ENCODE results near the gene MLPH. TPM values are rescaled to one million over a fixed set of nuclear protein-coding genes. Genes with fewer than 3 reads are reported as not detected.

Gene MLPH
- total and polyA plus RNA-seq, 2 of the 13 experiments (the other 11 are each of a cell fraction or from before 2014, with no cell fraction given): 0.12 TPM; not detected in 1

DNA sequence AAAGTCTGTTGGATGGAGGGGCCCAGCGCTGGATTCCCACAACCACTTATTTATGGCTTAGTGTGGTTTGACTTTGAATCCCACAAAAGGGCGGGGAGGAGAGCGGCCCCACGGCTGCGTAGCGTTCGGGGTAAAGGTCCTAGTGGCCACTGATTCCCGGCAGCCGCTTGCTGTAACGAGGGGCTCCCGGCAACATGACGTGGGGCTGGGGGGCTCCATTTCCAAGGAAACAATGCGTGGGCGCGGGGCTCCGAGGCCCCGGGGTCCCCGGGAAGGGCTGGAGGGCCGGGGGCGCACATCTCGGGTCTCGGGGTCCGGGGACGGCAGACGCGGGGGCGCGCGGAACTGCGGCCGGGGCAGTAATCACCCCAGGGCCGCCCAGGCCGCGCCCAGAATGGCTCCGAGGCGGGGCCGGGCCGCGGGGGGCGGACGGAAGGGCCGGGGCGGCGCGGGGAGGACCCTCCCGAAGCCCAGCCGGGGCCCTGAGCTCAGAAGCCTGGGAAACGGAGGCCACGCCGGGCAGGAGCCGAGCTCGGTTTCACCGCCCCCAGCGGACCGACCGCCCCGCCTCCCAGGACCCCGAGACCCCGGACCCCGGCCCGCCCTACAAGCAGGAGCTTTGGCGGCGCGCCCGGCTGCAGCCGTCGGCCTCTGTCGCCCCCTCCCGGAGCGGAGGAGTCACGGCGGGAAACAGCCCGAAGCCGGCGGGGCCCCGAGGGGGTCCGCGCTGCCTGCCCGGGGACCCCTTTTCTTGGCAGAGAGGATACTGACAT lies 11.9 kb upstream of the MLPH start (continued):
- TF ChIP-seq HOXA5 (CRISPR knock-in tag; IDR thresholded peaks at IDR 0.05) (no peak), THAP11 (CRISPR knock-in tag; IDR thresholded peaks at IDR 0.05) (peak; percentile 84), RBFOX2 (IDR thresholded peaks at IDR 0.05; ENCODE audit: low read depth, low read length) (peak; percentile 92), ZNF367 (CRISPR knock-in tag; IDR thresholded peaks at IDR 0.05; ENCODE audit: borderline replicate concordance) (no peak), KDM2A (CRISPR knock-in tag; IDR thresholded peaks at IDR 0.05; ENCODE audit: borderline replicate concordance, low read depth) (peak; percentile 97), MIXL1 (CRISPR knock-in tag; IDR thresholded peaks at IDR 0.05) (no peak), ZSCAN31 (CRISPR knock-in tag; IDR thresholded peaks at IDR 0.05; ENCODE audit: low read depth) (peak; percentile 52), RXRA (CRISPR knock-in tag; IDR thresholded peaks at IDR 0.05) (peak; percentile 54), SUZ12 (IDR thresholded peaks at IDR 0.05; ENCODE audit: low read depth, low read length) (no peak), MTF2 (CRISPR knock-in tag; IDR thresholded peaks at IDR 0.05; ENCODE audit: borderline replicate concordance) (peak; percentile 91), ZNF724P (CRISPR knock-in tag; IDR thresholded peaks at IDR 0.05; ENCODE audit: borderline replicate concordance) (peak; percentile 70; the same call in 1 of the 2 replicates), HOXA9 (CRISPR knock-in tag; IDR thresholded peaks at IDR 0.05; ENCODE audit: borderline replicate concordance) (no peak; the same call in none of the 2 replicates), ZNF550 (CRISPR knock-in tag; IDR thresholded peaks at IDR 0.05; ENCODE audit: borderline replicate concordance) (no peak)
- TF ChIP-seq, protein P1, sequence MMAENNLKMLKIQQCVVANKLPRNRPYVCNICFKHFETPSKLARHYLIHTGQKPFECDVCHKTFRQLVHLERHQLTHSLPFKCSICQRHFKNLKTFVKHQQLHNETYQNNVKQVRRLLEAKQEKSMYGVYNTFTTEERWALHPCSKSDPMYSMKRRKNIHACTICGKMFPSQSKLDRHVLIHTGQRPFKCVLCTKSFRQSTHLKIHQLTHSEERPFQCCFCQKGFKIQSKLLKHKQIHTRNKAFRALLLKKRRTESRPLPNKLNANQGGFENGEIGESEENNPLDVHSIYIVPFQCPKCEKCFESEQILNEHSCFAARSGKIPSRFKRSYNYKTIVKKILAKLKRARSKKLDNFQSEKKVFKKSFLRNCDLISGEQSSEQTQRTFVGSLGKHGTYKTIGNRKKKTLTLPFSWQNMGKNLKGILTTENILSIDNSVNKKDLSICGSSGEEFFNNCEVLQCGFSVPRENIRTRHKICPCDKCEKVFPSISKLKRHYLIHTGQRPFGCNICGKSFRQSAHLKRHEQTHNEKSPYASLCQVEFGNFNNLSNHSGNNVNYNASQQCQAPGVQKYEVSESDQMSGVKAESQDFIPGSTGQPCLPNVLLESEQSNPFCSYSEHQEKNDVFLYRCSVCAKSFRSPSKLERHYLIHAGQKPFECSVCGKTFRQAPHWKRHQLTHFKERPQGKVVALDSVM (CRISPR knock-in tag; IDR thresholded peaks at IDR 0.05): no peak; the same call in 1 of the 2 replicates
- TF ChIP-seq, protein P2, sequence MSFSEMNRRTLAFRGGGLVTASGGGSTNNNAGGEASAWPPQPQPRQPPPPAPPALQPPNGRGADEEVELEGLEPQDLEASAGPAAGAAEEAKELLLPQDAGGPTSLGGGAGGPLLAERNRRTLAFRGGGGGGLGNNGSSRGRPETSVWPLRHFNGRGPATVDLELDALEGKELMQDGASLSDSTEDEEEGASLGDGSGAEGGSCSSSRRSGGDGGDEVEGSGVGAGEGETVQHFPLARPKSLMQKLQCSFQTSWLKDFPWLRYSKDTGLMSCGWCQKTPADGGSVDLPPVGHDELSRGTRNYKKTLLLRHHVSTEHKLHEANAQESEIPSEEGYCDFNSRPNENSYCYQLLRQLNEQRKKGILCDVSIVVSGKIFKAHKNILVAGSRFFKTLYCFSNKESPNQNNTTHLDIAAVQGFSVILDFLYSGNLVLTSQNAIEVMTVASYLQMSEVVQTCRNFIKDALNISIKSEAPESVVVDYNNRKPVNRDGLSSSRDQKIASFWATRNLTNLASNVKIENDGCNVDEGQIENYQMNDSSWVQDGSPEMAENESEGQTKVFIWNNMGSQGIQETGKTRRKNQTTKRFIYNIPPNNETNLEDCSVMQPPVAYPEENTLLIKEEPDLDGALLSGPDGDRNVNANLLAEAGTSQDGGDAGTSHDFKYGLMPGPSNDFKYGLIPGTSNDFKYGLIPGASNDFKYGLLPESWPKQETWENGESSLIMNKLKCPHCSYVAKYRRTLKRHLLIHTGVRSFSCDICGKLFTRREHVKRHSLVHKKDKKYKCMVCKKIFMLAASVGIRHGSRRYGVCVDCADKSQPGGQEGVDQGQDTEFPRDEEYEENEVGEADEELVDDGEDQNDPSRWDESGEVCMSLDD (CRISPR knock-in tag; IDR thresholded peaks at IDR 0.05; ENCODE audit: borderline replicate concordance): 0 out of 2 replicates have a peak, but pooled peaks have one; percentile 66
- TF ChIP-seq, protein P3, sequence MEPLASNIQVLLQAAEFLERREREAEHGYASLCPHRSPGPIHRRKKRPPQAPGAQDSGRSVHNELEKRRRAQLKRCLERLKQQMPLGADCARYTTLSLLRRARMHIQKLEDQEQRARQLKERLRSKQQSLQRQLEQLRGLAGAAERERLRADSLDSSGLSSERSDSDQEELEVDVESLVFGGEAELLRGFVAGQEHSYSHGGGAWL (CRISPR knock-in tag; IDR thresholded peaks at IDR 0.05): peak; percentile 67; the same call in 1 of the 2 replicates
- TF ChIP-seq, protein P4, sequence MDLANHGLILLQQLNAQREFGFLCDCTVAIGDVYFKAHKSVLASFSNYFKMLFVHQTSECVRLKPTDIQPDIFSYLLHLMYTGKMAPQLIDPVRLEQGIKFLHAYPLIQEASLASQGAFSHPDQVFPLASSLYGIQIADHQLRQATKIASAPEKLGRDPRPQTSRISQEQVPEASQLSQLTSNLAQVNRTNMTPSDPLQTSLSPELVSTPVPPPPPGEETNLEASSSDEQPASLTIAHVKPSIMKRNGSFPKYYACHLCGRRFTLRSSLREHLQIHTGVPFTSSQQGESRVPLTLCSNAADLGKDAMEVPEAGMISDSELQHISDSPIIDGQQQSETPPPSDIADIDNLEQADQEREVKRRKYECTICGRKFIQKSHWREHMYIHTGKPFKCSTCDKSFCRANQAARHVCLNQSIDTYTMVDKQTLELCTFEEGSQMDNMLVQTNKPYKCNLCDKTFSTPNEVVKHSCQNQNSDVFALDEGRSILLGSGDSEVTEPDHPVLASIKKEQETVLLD (CRISPR knock-in tag; IDR thresholded peaks at IDR 0.05; ENCODE audit: low read depth): peak; percentile 78; the same call in 1 of the 2 replicates
- TF ChIP-seq, protein P5, sequence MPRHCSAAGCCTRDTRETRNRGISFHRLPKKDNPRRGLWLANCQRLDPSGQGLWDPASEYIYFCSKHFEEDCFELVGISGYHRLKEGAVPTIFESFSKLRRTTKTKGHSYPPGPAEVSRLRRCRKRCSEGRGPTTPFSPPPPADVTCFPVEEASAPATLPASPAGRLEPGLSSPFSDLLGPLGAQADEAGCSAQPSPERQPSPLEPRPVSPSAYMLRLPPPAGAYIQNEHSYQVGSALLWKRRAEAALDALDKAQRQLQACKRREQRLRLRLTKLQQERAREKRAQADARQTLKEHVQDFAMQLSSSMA (CRISPR knock-in tag; IDR thresholded peaks at IDR 0.05): peak; percentile 42; the same call in 1 of the 2 replicates
- TF ChIP-seq, protein P6, sequence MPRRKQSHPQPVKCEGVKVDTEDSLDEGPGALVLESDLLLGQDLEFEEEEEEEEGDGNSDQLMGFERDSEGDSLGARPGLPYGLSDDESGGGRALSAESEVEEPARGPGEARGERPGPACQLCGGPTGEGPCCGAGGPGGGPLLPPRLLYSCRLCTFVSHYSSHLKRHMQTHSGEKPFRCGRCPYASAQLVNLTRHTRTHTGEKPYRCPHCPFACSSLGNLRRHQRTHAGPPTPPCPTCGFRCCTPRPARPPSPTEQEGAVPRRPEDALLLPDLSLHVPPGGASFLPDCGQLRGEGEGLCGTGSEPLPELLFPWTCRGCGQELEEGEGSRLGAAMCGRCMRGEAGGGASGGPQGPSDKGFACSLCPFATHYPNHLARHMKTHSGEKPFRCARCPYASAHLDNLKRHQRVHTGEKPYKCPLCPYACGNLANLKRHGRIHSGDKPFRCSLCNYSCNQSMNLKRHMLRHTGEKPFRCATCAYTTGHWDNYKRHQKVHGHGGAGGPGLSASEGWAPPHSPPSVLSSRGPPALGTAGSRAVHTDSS (CRISPR knock-in tag; conservative IDR thresholded peaks at IDR 0.05): no peak
